Thyroid gland (tissue), 4 donors: ENCODE results near the gene SLC2A1.

Experiments
- CTCF ChIP-seq, 6 experiments: fragments of 200-600 bp in 3 of 6; fragments of 450-650 bp in 3 of 6; sonication (generic) in 3 of 6; IDR thresholded peaks; one replicate each; pipeline ENCODE4 v1.5.1; 2016 to 2019; ENCODE audit warnings: antibody characterized with exemption in 6 of 6, mild to moderate bottlenecking in 2 of 6, inconsistent platforms in 1 of 6, moderate library complexity in 1 of 6
- POLR2A ChIP-seq, 2 donors: fragments of 450-650 bp; IDR thresholded peaks; one replicate each; pipeline ENCODE4 v1.6.1; 2017; ENCODE audit warnings: antibody characterized with exemption in 2 of 2, mild to moderate bottlenecking in 2 of 2, moderate library complexity in 1 of 2

GRCh38 chr1:42956739-42957138 lies 1.9 kb downstream of the SLC2A1 start:
- TF ChIP-seq CTCF (IDR thresholded peaks at IDR 0.05) (no peak), POLR2A (IDR thresholded peaks at IDR 0.05) (no peak)
